Suprapubic skin (tissue), 4 donors: ENCODE results near the gene CCDC182.

Source experiments
- EP300 ChIP-seq: sonication (generic); formaldehyde crosslinking; IDR thresholded peaks from one replicate; pipeline ENCODE4 v1.6.1; 2017; ENCODE audit warnings: antibody characterized with exemption
- POLR2AphosphoS5 ChIP-seq, 3 donors: sonication (generic); formaldehyde crosslinking; IDR thresholded peaks; one replicate each; pipeline ENCODE4 v1.6.1; 2017; ENCODE audit warnings: antibody characterized with exemption in 3 of 3
- TF ChIP-seq, protein P1 (sequence below), 2 donors: fragments of 200-600 bp in 1 of 2; fragments of 450-650 bp in 1 of 2; sonication (generic) in 1 of 2; IDR thresholded peaks; one replicate each; pipeline ENCODE4 v1.5.1; 2016 to 2019; ENCODE audit warnings: antibody characterized with exemption in 2 of 2, mild to moderate bottlenecking in 1 of 2, moderate library complexity in 1 of 2

DNA sequence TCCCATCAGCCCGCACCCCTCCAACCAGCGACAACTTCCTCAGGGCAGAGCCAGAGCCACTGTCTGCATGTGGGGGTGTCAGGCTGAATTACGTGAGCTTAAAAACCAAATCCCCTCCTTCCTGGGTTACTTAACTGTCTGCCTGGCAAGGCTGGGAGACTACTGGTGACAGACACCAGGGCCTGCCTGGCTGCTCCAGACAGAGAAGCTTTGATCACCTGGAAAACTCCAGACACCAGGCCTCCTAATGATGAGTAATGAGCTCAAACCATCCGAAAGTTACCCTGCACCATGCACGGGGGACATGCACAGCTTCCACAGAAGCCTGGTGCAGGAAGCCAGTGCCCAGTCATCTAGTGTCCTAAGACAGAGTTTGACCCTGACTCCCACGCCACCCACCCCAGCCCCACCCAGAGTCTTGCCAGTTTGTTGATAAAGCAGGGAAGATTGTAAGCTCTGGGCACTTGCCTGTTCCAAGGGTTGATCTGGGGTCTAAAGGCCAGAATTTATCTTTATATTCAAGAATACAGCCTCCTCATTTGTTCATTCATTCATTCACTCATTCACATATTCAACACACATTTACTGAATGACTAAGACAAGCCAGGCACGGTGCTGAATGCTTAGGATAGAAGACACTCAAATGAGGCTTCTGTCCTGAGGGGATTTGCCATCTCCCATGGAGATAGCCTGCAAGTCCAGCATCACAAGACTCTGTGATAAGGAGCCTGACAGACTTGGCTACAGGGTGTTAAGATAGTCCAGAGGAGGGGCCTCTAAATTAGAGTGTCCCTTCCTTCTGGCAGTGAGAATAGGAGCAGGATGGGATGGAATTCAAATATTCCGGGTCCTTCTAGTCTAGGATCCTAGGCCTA, 7.2 kb upstream of the CCDC182 start:
- TF ChIP-seq, protein P1, sequence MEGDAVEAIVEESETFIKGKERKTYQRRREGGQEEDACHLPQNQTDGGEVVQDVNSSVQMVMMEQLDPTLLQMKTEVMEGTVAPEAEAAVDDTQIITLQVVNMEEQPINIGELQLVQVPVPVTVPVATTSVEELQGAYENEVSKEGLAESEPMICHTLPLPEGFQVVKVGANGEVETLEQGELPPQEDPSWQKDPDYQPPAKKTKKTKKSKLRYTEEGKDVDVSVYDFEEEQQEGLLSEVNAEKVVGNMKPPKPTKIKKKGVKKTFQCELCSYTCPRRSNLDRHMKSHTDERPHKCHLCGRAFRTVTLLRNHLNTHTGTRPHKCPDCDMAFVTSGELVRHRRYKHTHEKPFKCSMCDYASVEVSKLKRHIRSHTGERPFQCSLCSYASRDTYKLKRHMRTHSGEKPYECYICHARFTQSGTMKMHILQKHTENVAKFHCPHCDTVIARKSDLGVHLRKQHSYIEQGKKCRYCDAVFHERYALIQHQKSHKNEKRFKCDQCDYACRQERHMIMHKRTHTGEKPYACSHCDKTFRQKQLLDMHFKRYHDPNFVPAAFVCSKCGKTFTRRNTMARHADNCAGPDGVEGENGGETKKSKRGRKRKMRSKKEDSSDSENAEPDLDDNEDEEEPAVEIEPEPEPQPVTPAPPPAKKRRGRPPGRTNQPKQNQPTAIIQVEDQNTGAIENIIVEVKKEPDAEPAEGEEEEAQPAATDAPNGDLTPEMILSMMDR (IDR thresholded peaks at IDR 0.05) = no peak
- no peak for TF ChIP-seq POLR2AphosphoS5 (IDR thresholded peaks at IDR 0.05)
- TF ChIP-seq EP300 = no peak
